Ishikawa (cell line): ENCODE measurements around the gene DIP2B.

Source experiments
- CEBPB ChIP-seq: IDR thresholded peaks from 2 replicates; pipeline ENCODE4 v1.6.1; 2012
- CREB1 ChIP-seq: IDR thresholded peaks from 2 replicates; pipeline ENCODE4 v1.6.1; 2012; ENCODE audit warnings: low read depth
- EGR1 ChIP-seq: IDR thresholded peaks from 2 replicates; pipeline ENCODE4 v1.6.1; 2012
- EP300 ChIP-seq: IDR thresholded peaks from 2 replicates; pipeline ENCODE4 v1.6.1; 2012; ENCODE audit warnings: borderline replicate concordance
- FOXM1 ChIP-seq: IDR thresholded peaks from 2 replicates; pipeline ENCODE4 v1.6.1; 2012; ENCODE audit warnings: low read depth, borderline replicate concordance
- NFIC ChIP-seq: IDR thresholded peaks from 2 replicates; pipeline ENCODE4 v1.6.1; 2012
- RAD21 ChIP-seq: IDR thresholded peaks from 2 replicates; pipeline ENCODE4 v1.6.1; 2012; ENCODE audit warnings: low read depth
- TAF1 ChIP-seq: IDR thresholded peaks from 2 replicates; pipeline ENCODE4 v1.6.1; 2012; ENCODE audit warnings: low read depth, mild to moderate bottlenecking
- TCF12 ChIP-seq: IDR thresholded peaks from 2 replicates; pipeline ENCODE4 v1.6.1; 2012; ENCODE audit warnings: low read depth
- TEAD4 ChIP-seq: IDR thresholded peaks from 2 replicates; pipeline ENCODE4 v1.6.1; 2012
- YY1 ChIP-seq: IDR thresholded peaks from 2 replicates; pipeline ENCODE4 v1.6.1; 2012; ENCODE audit warnings: low read depth
- ZBTB7A ChIP-seq: IDR thresholded peaks from 2 replicates; pipeline ENCODE4 v1.6.1; 2012; ENCODE audit warnings: low read depth
- TF ChIP-seq, protein P1 (sequence below): IDR thresholded peaks from 2 replicates; pipeline ENCODE4 v1.6.1; 2012; ENCODE audit warnings: low read depth, mild to moderate bottlenecking
- TF ChIP-seq, protein P2 (sequence below): IDR thresholded peaks from 2 replicates; pipeline ENCODE4 v1.6.1; 2012
- TF ChIP-seq, protein P3 (sequence below): IDR thresholded peaks from 2 replicates; pipeline ENCODE4 v1.6.1; 2012

The DIP2B gene

DNA sequence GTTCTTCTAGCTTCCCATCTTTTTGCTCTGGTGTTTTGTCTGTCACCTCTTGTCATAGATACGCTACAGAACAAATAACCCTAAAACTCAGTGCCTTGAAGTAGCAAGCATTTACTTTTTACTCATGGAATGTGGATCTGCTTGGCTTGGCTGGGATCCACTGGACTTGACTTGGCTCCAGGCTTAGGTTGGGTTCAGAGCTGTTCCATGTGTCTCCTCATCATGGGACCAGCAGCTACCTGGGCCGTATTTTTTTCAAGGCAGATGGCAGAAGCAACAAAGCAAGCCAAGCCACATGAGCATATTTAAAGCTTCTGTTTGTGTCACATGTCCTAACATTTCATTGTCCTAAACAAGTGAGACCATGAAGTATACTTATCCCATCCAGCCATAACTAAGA is 210.4 kb downstream of the DIP2B start:
- TF ChIP-seq TEAD4 (no peak), ZBTB7A (no peak), TCF12 (no peak), EP300 (no peak), CREB1 (no peak), TAF1 (no peak), RAD21 (no peak), NFIC (no peak)
- TF ChIP-seq, protein P1, sequence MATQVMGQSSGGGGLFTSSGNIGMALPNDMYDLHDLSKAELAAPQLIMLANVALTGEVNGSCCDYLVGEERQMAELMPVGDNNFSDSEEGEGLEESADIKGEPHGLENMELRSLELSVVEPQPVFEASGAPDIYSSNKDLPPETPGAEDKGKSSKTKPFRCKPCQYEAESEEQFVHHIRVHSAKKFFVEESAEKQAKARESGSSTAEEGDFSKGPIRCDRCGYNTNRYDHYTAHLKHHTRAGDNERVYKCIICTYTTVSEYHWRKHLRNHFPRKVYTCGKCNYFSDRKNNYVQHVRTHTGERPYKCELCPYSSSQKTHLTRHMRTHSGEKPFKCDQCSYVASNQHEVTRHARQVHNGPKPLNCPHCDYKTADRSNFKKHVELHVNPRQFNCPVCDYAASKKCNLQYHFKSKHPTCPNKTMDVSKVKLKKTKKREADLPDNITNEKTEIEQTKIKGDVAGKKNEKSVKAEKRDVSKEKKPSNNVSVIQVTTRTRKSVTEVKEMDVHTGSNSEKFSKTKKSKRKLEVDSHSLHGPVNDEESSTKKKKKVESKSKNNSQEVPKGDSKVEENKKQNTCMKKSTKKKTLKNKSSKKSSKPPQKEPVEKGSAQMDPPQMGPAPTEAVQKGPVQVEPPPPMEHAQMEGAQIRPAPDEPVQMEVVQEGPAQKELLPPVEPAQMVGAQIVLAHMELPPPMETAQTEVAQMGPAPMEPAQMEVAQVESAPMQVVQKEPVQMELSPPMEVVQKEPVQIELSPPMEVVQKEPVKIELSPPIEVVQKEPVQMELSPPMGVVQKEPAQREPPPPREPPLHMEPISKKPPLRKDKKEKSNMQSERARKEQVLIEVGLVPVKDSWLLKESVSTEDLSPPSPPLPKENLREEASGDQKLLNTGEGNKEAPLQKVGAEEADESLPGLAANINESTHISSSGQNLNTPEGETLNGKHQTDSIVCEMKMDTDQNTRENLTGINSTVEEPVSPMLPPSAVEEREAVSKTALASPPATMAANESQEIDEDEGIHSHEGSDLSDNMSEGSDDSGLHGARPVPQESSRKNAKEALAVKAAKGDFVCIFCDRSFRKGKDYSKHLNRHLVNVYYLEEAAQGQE = no peak
- TF ChIP-seq, protein P2, sequence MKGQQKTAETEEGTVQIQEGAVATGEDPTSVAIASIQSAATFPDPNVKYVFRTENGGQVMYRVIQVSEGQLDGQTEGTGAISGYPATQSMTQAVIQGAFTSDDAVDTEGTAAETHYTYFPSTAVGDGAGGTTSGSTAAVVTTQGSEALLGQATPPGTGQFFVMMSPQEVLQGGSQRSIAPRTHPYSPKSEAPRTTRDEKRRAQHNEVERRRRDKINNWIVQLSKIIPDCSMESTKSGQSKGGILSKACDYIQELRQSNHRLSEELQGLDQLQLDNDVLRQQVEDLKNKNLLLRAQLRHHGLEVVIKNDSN = no peak

DNA sequence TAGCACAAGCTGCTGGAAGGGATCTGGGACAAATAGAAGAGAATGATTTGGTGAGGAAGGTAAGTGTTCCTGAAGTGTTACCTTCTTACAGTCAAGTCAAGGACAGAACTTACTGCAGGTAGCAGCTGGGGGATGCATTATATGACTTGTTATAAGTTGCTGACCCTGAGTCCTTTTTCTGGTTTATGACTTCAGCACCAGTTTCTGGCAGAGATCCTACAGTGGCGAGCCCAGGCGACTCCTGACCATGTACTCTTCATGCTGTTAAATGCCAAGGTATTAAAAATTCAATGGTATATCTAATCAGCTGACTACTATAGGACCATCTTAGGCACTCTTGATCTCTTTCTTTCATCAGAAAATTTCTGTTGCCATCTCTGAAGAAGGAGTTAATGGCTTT is 214.0 kb downstream of the DIP2B start:
- TF ChIP-seq CREB1 (no peak), ZBTB7A (no peak), CEBPB (no peak), NFIC (no peak), TEAD4 (no peak), TCF12 (no peak), YY1 (no peak), EGR1 (no peak), RAD21 (no peak), EP300 (no peak), TAF1 (no peak), FOXM1 (no peak)
- TF ChIP-seq, protein P2 = no peak
- TF ChIP-seq, protein P3, sequence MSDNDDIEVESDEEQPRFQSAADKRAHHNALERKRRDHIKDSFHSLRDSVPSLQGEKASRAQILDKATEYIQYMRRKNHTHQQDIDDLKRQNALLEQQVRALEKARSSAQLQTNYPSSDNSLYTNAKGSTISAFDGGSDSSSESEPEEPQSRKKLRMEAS = no peak
- TF ChIP-seq, protein P1 = no peak

DNA sequence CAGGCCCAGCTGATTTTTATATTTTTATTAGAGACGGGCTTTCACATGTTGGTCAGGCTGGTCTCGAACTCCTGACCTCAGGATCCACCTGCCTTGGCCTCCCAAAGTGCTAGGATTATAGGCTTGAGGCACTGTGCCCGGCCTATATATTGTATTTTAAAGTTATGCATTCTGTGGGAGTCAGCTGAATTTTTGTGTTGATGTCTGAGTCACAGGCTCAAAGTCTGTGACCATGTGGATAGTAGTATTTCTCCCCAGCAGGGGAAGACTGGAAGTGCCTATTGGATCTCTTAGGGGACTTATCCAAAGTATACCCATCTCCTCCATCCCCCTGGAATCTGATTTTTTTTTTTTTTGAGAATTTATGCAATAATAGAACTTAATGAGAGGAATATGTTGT is 215.3 kb downstream of the DIP2B start:
- TF ChIP-seq TEAD4 (no peak), TAF1 (no peak), EGR1 (no peak), CEBPB (no peak), FOXM1 (no peak), EP300 (no peak), ZBTB7A (no peak), TCF12 (no peak), YY1 (no peak)
- TF ChIP-seq, protein P1 = no peak

DNA sequence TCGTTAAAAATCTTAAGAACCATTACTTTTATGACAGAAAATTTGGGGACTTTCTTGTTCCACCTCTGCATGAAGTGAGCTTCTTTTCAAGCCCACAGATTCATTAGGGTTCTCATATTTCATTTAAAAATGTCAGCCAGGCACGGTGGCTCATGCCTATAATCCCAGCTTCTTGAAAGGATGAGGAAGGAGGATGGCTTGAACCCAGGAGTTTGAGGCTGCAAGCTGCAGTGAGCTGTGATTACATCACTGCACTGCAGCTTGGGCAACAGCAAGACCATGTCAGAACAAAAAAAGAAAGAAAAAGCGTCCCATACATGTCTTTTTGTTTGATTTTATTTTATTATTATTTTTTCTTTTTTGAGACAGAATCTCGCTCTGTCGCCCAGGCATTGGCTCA is 215.7 kb downstream of the DIP2B start:
- no peak for TF ChIP-seq NFIC
- TF ChIP-seq FOXM1 = no peak
- TF ChIP-seq CREB1 = no peak
- TF ChIP-seq TCF12 = no peak
- no peak for TF ChIP-seq EGR1
- TF ChIP-seq, protein P1 = no peak
- TF ChIP-seq, protein P2 = no peak
